LNCAP (cell line): ENCODE data around the gene CEACAM20.

ENCODE experiments used
- CTCF ChIP-seq: fragments of 450-650 bp; IDR thresholded peaks from 2 replicates; pipeline ENCODE4 v1.5.1; 2017; ENCODE audit warnings: mild to moderate bottlenecking

CEACAM20 gene

GRCh38 chr19:44529536-44529935 lies at the start of gene CEACAM20:
CEACAM20 (minus strand) TSS chr19:44529675; CDS start chr19:44529509, 166 bp downstream.
- TF ChIP-seq CTCF, result no peak

DNA sequence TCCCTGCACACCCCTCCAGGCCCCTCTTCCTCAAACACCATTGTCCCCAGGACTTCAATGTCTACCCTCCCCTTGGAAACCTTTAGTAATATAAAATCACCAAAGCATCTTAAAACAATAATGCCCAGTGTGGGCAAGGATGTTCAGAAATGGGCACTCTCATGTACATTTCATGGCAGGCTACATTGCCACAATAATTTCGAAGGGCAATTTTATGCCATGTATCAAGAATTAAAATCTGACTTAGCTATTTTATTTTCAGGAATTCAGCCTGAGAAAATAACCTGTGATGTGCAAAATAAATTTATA lies 48.0 kb upstream of the CEACAM20 start:
- no peak for TF ChIP-seq CTCF

- no peak for TF ChIP-seq CTCF
Measured at GRCh38 chr19:44576843-44577565, 47.5 kb upstream of the CEACAM20 start.

- no peak for TF ChIP-seq CTCF
Measured at GRCh38 chr19:44575116-44575700, 45.7 kb upstream of the CEACAM20 start.

DNA sequence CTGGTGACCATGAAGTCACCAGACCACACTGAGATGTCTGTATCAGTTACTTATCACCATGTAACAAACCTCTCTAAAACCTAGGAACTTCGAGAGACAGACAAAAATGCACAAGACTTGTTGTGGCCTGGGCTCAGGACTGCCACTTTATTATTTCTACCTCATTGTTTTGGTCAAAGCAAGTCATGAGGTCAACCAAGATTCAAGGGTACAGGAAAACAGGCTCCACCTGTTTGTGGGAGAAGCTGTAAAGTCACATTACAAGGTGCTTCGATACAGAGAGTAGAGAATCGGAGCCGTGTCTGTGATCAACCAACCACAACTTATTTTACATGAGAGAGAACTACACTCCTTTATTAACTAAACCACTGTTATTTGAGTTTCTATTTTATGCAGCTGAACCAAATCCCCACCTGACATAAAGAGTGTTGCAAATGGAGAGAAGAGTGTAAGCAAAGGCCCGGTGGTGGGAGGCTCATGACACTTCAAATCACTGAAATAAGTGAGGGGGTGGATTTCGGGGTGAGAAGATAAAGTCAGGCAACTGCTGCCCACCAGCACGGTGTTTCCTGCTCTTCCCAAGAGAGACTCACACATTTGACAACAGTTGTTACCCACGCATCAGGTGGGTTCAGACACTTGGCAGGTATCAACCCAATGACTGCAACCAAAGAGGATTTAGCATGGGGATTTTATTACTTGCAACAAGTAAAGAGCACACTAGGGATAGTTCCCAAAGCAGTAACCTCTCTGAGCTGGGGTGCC lies 44.9 kb upstream of the CEACAM20 start:
- TF ChIP-seq CTCF, result no peak

DNA sequence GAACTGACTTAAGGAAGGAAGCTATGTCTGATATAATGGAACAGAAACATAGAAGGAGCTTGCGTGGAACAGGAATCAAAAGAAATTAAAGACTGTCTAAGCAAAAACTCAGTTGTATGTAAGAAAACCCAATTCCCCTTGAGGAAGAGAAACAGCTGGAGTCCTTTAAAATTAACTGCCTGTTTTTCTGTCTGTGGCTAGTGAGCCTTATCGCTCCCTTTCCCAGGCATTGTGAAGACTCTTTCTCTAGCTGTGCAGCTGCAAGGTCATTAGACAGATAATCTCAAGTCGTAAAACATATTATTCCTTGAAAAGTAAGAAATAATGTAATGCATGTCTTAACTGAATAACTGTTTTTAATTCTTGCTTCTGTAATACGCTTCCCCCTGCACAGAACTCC lies 44.2 kb upstream of the CEACAM20 start:
- TF ChIP-seq CTCF, result no peak

- TF ChIP-seq CTCF, result no peak
Measured at GRCh38 chr19:44573183-44573582, 43.7 kb upstream of the CEACAM20 start.
